A549 (cell line): Measurements from ENCODE around the gene IFT27. TPM values are rescaled to one million over a fixed set of nuclear protein-coding genes. Genes with fewer than 3 reads are reported as not detected.

Experiments used
- ATAC-seq, 2 experiments: fragments of 200-7000 bp in 1 of 2; fragments of >200 bp in 1 of 2; cut with Nextera tagmentation in 1 of 2; cut with Tn5 transposase in 1 of 2; 3 replicates each; pipeline versions ENCODE4 v1.8.0 to v1.9.1; 2018 to 2020; ENCODE audit warnings: mild to moderate bottlenecking in 1 of 2, moderate library complexity in 1 of 2
- CTCF ChIA-PET: fragments of 300-600 bp; sonication (Branson Sonifier 250); formaldehyde crosslinking; extraction: SDS; loops from one replicate; lab custom pipeline; 2021; ENCODE audit warnings: antibody characterized with exemption, inconsistent platforms; lab: Yijun Ruan, JAX
- POLR2A ChIA-PET: fragments of 350-600 bp; formaldehyde crosslinking; extraction: SDS; loops from one replicate; lab custom pipeline; 2021; ENCODE audit warnings: antibody characterized with exemption, inconsistent platforms; lab: Yijun Ruan, JAX
- DNase-seq, 2 experiments: peaks; one replicate each; pipeline versions ENCODE4 v3.0.0 to v3.0.0-alpha.2; 2011 to 2016; ENCODE audit warnings: low read depth in 1 of 2, low spot score in 1 of 2
- FAIRE-seq: peaks from 2 replicates; lab custom pipeline; 2011; peaks lifted over from hg19 to GRCh38; lab: Jason Lieb, UNC
- H3K27ac ChIP-seq, 2 experiments: fragments of >200 bp; sonication (Bioruptor Twin); formaldehyde crosslinking; 3 replicates each; pipeline ENCODE4 v1.5.1; 2016 to 2017
- H3K4me1 ChIP-seq: fragments of >200 bp; sonication (Bioruptor Twin); formaldehyde crosslinking; 3 replicates; pipeline ENCODE4 v1.6.1; 2016
- H3K4me2 ChIP-seq: fragments of >200 bp; sonication (Bioruptor Twin); formaldehyde crosslinking; 3 replicates; pipeline ENCODE4 v1.6.1; 2016
- H3K4me3 ChIP-seq: fragments of >200 bp; sonication (Bioruptor Twin); formaldehyde crosslinking; 3 replicates; pipeline ENCODE4 v1.5.1; 2016
- H3K9me3 ChIP-seq: fragments of >200 bp; sonication (Bioruptor Twin); formaldehyde crosslinking; 3 replicates; pipeline ENCODE4 v1.6.1; 2016
- CBX2 ChIP-seq: fragments of 200-600 bp; sonication (generic); IDR thresholded peaks from 2 replicates; pipeline ENCODE4 v1.6.1; 2016; ENCODE audit warnings: low read depth, mild to moderate bottlenecking, borderline replicate concordance
- CBX8 ChIP-seq: fragments of 200-600 bp; sonication (generic); IDR thresholded peaks from 2 replicates; pipeline ENCODE4 v1.6.1; 2016
- CHD4 ChIP-seq: fragments of 200-600 bp; sonication (generic); IDR thresholded peaks from 2 replicates; pipeline ENCODE4 v1.6.1; 2016; ENCODE audit warnings: antibody characterized with exemption, mild to moderate bottlenecking, borderline replicate concordance
- EHMT2 ChIP-seq: fragments of 200-600 bp; sonication (generic); IDR thresholded peaks from 2 replicates; pipeline ENCODE4 v1.6.1; 2016; ENCODE audit warnings: antibody characterized with exemption, low read depth, mild to moderate bottlenecking, moderate library complexity
- FOSB ChIP-seq: fragments of 250-450 bp; sonication (Bioruptor Pico); IDR thresholded peaks from 2 replicates; pipeline ENCODE4 v1.5.0; 2020; ENCODE audit warnings: mild to moderate bottlenecking, moderate library complexity
- FOSL2 ChIP-seq, 2 experiments: fragments of 450-650 bp in 1 of 2; fragments of >200 bp in 1 of 2; sonication (Bioruptor Twin) in 1 of 2; formaldehyde crosslinking; IDR thresholded peaks; 2 replicates each; pipeline versions ENCODE4 v1.5.0 to v1.6.1; 2016 to 2020; ENCODE audit warnings: mild to moderate bottlenecking in 1 of 2, moderate library complexity in 1 of 2
- HEYL ChIP-seq: fragments of 250-450 bp; sonication (Bioruptor Pico); IDR thresholded peaks from 2 replicates; pipeline ENCODE4 v1.8.0; 2021; ENCODE audit warnings: mild to moderate bottlenecking, moderate library complexity
- HOXB13 ChIP-seq: fragments of 250-450 bp; sonication (Bioruptor Pico); IDR thresholded peaks from 2 replicates; pipeline ENCODE4 v1.5.0; 2020; ENCODE audit warnings: low read depth, mild to moderate bottlenecking, moderate library complexity
- JUN ChIP-seq, 2 experiments: fragments of >200 bp; sonication (Bioruptor Twin); formaldehyde crosslinking; IDR thresholded peaks; 2 replicates in 1 of 2; 3 replicates in 1 of 2; pipeline ENCODE4 v1.6.1; 2016 to 2017
- MAFK ChIP-seq: fragments of 450-650 bp; IDR thresholded peaks from 2 replicates; pipeline ENCODE4 v1.6.1; 2014; ENCODE audit not compliant: partially characterized antibody
- NPAS2 ChIP-seq: fragments of 250-450 bp; sonication (Bioruptor Pico); IDR thresholded peaks from 2 replicates; pipeline ENCODE4 v1.8.0; 2022; ENCODE audit warnings: mild to moderate bottlenecking, moderate library complexity, borderline replicate concordance
- POLR2A ChIP-seq: IDR thresholded peaks from 2 replicates; pipeline ENCODE4 v1.6.1; 2012; ENCODE audit warnings: mild to moderate bottlenecking, low read length
- RNF2 ChIP-seq: fragments of 200-600 bp; sonication (generic); IDR thresholded peaks from 2 replicates; pipeline ENCODE4 v1.6.1; 2016; ENCODE audit warnings: low read depth, mild to moderate bottlenecking, antibody characterized with exemption, moderate library complexity, borderline replicate concordance
- TP53 ChIP-seq: fragments of 250-450 bp; sonication (Bioruptor Pico); IDR thresholded peaks from 2 replicates; pipeline ENCODE4 v1.5.0; 2021; ENCODE audit warnings: mild to moderate bottlenecking, moderate library complexity
- ZFP36 ChIP-seq: fragments of 450-650 bp; IDR thresholded peaks from 2 replicates; pipeline ENCODE4 v1.6.1; 2014; ENCODE audit warnings: borderline replicate concordance; ENCODE audit not compliant: partially characterized antibody
- ZNF302 ChIP-seq: fragments of 250-450 bp; sonication (Bioruptor Pico); IDR thresholded peaks from 2 replicates; pipeline ENCODE4 v1.9.0; 2021; ENCODE audit warnings: inconsistent platforms, mild to moderate bottlenecking, moderate library complexity
- WGBS: methylation state at CpG from one replicate; pipeline ENCODE4 v1.1.6; 2017; ENCODE audit errors: missing lambda C conversion rate; 5-methylcytosine and 5-hydroxymethylcytosine counted together
- polyA plus RNA-seq, 4 experiments: library from polyadenylated mRNA; depleted of rRNA in 3 of 4; stranded (reverse); fragments of >200 nt; fragmentation: RNase III in 1 of 4; extraction: RNeasy Plus Mini Kit Qiagen cat#74134 plus additional on column Dnase treatment in 1 of 4; gene quantifications; 2 replicates in 3 of 4; 3 replicates in 1 of 4; pipeline ENCODE4 v1.2.3, GENCODE V29; 2011 to 2017
- TF ChIP-seq, protein P1 (sequence below): fragments of 450-650 bp; IDR thresholded peaks from 2 replicates; pipeline ENCODE4 v1.6.1; 2014; ENCODE audit warnings: antibody characterized with exemption
- TF ChIP-seq, protein P2 (sequence below): fragments of 250-450 bp; sonication (Bioruptor Pico); IDR thresholded peaks from 2 replicates; pipeline ENCODE4 v1.5.0; 2020; ENCODE audit warnings: low read depth, mild to moderate bottlenecking, moderate library complexity
- TF ChIP-seq, protein P3 (sequence below): fragments of 150-350 bp; IDR thresholded peaks from 2 replicates; pipeline ENCODE4 v1.6.1; 2014; ENCODE audit warnings: low read depth, mild to moderate bottlenecking, low read length
- TF ChIP-seq, protein P4 (sequence below): fragments of 200-600 bp; sonication (generic); IDR thresholded peaks from 2 replicates; pipeline ENCODE4 v1.6.1; 2016; ENCODE audit warnings: antibody characterized with exemption, mild to moderate bottlenecking, moderate library complexity
- TF ChIP-seq, protein P5 (sequence below): fragments of >200 bp; sonication (Bioruptor Twin); formaldehyde crosslinking; IDR thresholded peaks from 3 replicates; pipeline ENCODE4 v1.5.1; 2016

Gene IFT27
- polyA plus RNA-seq, 2 of the 4 experiments (the other 2 are of a cell fraction): 17.5 to 24.6 TPM

DNA sequence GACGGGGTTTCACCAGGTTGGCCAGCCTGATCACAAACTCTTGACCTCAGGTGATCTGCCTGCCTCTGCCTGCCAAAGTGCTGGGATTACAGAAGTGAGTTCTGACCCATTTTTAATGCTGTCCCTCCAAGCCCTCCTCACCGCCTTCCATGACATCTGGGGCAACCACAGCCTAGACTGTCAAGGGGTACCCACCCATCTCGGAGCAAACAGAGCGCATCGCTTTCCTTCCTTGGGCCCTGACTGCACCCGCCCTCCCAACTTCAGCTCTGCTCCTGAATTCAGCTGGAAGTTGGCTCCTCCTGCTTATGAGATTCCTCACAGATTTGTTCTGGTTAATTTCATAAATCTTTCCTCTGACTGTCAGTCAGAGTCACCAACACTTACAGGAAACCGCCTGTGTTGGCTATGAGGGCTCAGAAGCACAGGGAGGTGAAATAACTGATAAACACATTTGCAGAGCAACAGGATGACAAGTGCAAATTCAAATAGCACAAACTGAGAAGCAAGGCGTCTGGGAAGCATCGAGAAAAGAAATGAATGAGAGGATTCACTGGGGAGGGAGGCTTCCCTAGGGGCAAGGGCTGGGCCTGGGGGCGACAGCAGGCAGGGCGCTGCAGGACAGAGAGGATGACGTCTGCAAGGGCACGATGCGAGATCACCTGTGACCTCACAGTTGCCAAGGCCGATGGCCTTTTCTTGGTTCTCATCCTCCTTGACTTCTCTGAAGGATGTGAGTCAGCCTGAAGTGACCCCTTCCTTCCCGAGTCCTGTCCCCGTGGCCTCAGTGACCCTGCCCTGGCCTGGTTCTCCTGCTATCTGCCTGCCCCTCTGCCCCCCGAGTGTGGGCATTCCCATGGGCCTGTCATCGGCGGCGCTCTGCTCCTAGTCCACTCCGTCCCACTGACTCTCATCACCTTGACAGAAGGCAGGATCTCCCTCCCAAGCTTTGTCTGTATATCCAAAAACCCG is 6.1 kb downstream of the IFT27 start:
- peaks cover 9% of the 10 kb centered on the region; the same call in 1 of the 3 replicates for H3K4me1 ChIP-seq
- TF ChIP-seq FOSB (CRISPR knock-in tag) (no peak), CHD4 (no peak), FOSL2 (IDR thresholded peaks at IDR 0.05) (no peak), FOSL2 (CRISPR knock-in tag; IDR thresholded peaks at IDR 0.05) (no peak), CBX8 (no peak), POLR2A (no peak), MAFK (no peak), TP53 (CRISPR knock-in tag) (no peak), ZNF302 (CRISPR knock-in tag) (no peak), HOXB13 (no peak)
- TF ChIP-seq, all 56 proteins: peak for 0
- Histone ChIP-seq H3K4me2 (no peak overlapping the region), H3K4me3 (no peak overlapping the region), H3K9me3 (no peaks in the 10 kb centered on the region), H3K27ac (no peak overlapping the region)
- ChIA-PET POLR2A (no interaction called here), CTCF (interaction anchor here (2.0 to 2.4 kb wide), 2 partner anchors 12 to 223 kb away, joined by 6 to 11 read pairs; no protein-coding TSS in a partner anchor)
- ATAC-seq (no peak), FAIRE-seq (no peak), DNase-seq (no peak)
- WGBS: 80% methylated on average over 22 of the region's 23 CpGs

DNA sequence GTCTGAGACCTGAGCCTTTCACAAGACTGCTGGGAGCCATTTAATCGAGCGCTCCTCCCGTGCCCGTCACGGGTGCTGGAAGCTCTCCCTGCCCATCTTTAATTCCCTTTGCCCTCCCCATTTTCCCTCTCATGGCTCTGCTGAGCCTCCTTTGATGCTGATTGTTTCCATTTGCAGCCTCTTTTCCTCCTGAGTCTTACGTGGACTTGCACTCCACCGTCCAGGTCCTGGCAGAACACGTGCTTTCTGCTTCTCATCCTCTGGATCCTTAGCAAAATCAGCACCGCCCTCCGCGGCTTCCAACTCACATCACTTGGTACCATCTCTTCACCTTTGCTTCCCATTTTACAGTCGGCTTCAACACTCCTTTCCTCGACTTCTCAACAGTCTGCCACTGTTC is 7.3 kb downstream of the IFT27 start:
- 90% methylated on average over 13 of the region's 13 CpGs for WGBS
- H3K4me3 ChIP-seq: no peak overlapping the region
- ATAC-seq (no peak), DNase-seq (no peak), FAIRE-seq (no peak)
- POLR2A ChIA-PET: no interaction called here
- CTCF ChIA-PET: interaction anchor here (1.2 to 3.7 kb wide), 3 partner anchors 11 to 88 kb away, joined by 3 to 23 read pairs (median 6); no protein-coding TSS in a partner anchor
- TF ChIP-seq, protein P1, sequence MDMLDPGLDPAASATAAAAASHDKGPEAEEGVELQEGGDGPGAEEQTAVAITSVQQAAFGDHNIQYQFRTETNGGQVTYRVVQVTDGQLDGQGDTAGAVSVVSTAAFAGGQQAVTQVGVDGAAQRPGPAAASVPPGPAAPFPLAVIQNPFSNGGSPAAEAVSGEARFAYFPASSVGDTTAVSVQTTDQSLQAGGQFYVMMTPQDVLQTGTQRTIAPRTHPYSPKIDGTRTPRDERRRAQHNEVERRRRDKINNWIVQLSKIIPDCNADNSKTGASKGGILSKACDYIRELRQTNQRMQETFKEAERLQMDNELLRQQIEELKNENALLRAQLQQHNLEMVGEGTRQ: no peak
- no peak overlapping the region for H3K27ac ChIP-seq
- H3K4me1 ChIP-seq: peaks cover under 1% of the 10 kb centered on the region; the same call in 1 of the 3 replicates
- no peak overlapping the region for H3K4me2 ChIP-seq
- H3K9me3 ChIP-seq: no peaks in the 10 kb centered on the region

DNA sequence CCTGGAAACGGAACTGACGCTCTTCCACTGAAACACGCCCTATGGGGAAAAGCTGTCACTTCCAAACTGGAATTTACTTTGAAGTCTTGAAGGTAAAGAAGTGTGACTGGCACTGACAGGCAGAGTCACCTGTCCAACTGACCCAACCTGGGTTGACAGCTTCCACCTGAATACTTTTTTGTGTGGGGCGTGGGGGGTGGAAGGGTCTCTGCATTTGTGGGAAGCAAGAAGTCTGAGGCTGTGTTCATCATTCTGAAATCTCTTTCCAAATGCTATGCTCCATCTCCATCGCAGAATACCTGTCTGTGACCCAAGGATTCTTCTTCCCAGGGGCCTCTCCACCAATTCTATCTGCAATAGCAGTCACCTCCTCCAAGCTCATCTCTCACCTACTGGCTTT is 7.8 kb downstream of the IFT27 start:
- POLR2A ChIA-PET: no interaction called here
- H3K4me3 ChIP-seq: no peak overlapping the region
- 94% methylated on average over 5 of the region's 5 CpGs for WGBS
- H3K4me1 ChIP-seq: no peaks in the 10 kb centered on the region
- FAIRE-seq: no peak
- no peak overlapping the region for H3K4me2 ChIP-seq
- no peak for DNase-seq
- no peak overlapping the region for H3K27ac ChIP-seq
- CTCF ChIA-PET: interaction anchor here (0.9 to 3.7 kb wide), 4 partner anchors 11 to 226 kb away, joined by 3 to 23 read pairs (median 4); no protein-coding TSS in a partner anchor
- H3K9me3 ChIP-seq: no peaks in the 10 kb centered on the region
- ATAC-seq: no peak
- TF ChIP-seq, protein P2, sequence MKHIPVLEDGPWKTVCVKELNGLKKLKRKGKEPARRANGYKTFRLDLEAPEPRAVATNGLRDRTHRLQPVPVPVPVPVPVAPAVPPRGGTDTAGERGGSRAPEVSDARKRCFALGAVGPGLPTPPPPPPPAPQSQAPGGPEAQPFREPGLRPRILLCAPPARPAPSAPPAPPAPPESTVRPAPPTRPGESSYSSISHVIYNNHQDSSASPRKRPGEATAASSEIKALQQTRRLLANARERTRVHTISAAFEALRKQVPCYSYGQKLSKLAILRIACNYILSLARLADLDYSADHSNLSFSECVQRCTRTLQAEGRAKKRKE (CRISPR knock-in tag): no peak
- no peak for TF ChIP-seq ZNF302 (CRISPR knock-in tag)
- no peak for TF ChIP-seq RNF2
- TF ChIP-seq EHMT2: no peak
- TF ChIP-seq, protein P3, sequence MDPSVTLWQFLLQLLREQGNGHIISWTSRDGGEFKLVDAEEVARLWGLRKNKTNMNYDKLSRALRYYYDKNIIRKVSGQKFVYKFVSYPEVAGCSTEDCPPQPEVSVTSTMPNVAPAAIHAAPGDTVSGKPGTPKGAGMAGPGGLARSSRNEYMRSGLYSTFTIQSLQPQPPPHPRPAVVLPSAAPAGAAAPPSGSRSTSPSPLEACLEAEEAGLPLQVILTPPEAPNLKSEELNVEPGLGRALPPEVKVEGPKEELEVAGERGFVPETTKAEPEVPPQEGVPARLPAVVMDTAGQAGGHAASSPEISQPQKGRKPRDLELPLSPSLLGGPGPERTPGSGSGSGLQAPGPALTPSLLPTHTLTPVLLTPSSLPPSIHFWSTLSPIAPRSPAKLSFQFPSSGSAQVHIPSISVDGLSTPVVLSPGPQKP: no peak
- TF ChIP-seq JUN (IDR thresholded peaks at IDR 0.05): no peak
- no peak for TF ChIP-seq CBX2
- TF ChIP-seq, protein P4, sequence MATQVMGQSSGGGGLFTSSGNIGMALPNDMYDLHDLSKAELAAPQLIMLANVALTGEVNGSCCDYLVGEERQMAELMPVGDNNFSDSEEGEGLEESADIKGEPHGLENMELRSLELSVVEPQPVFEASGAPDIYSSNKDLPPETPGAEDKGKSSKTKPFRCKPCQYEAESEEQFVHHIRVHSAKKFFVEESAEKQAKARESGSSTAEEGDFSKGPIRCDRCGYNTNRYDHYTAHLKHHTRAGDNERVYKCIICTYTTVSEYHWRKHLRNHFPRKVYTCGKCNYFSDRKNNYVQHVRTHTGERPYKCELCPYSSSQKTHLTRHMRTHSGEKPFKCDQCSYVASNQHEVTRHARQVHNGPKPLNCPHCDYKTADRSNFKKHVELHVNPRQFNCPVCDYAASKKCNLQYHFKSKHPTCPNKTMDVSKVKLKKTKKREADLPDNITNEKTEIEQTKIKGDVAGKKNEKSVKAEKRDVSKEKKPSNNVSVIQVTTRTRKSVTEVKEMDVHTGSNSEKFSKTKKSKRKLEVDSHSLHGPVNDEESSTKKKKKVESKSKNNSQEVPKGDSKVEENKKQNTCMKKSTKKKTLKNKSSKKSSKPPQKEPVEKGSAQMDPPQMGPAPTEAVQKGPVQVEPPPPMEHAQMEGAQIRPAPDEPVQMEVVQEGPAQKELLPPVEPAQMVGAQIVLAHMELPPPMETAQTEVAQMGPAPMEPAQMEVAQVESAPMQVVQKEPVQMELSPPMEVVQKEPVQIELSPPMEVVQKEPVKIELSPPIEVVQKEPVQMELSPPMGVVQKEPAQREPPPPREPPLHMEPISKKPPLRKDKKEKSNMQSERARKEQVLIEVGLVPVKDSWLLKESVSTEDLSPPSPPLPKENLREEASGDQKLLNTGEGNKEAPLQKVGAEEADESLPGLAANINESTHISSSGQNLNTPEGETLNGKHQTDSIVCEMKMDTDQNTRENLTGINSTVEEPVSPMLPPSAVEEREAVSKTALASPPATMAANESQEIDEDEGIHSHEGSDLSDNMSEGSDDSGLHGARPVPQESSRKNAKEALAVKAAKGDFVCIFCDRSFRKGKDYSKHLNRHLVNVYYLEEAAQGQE: no peak
- TF ChIP-seq, protein P1: no peak
- no peak for TF ChIP-seq ZFP36
- TF ChIP-seq, protein P5, sequence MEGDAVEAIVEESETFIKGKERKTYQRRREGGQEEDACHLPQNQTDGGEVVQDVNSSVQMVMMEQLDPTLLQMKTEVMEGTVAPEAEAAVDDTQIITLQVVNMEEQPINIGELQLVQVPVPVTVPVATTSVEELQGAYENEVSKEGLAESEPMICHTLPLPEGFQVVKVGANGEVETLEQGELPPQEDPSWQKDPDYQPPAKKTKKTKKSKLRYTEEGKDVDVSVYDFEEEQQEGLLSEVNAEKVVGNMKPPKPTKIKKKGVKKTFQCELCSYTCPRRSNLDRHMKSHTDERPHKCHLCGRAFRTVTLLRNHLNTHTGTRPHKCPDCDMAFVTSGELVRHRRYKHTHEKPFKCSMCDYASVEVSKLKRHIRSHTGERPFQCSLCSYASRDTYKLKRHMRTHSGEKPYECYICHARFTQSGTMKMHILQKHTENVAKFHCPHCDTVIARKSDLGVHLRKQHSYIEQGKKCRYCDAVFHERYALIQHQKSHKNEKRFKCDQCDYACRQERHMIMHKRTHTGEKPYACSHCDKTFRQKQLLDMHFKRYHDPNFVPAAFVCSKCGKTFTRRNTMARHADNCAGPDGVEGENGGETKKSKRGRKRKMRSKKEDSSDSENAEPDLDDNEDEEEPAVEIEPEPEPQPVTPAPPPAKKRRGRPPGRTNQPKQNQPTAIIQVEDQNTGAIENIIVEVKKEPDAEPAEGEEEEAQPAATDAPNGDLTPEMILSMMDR: no peak
- no peak for TF ChIP-seq HEYL (CRISPR knock-in tag)
- no peak for TF ChIP-seq NPAS2 (CRISPR knock-in tag)
